Measurements from ENCODE around the gene FGF14.
"Not testable (repeated sequence)": the region's sequence is repeated elsewhere in the genome, so short reads cannot be mapped to it uniquely, and the experiment has no call there.

DNA sequence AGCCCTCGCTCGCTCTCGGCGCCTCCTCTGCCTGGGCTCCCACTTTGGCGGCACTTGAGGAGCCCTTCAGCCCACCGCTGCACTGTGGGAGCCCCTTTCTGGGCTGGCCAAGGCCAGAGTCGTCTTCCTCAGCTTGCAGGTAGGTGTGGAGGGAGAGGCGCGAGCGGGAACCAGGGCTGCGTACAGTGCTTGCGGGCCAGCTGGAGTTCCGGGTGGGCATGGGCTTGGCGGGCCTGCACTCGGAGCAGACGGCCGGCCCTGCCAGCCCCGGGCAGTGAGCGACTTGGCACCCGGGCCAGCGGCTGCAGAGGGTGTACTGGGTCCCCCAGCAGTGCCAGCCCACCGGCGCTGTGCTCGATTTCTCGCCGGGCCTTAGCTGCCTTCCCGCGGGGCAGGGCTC, 333.5 kb downstream of the FGF14 start:
- TF ChIP-seq, protein P1, sequence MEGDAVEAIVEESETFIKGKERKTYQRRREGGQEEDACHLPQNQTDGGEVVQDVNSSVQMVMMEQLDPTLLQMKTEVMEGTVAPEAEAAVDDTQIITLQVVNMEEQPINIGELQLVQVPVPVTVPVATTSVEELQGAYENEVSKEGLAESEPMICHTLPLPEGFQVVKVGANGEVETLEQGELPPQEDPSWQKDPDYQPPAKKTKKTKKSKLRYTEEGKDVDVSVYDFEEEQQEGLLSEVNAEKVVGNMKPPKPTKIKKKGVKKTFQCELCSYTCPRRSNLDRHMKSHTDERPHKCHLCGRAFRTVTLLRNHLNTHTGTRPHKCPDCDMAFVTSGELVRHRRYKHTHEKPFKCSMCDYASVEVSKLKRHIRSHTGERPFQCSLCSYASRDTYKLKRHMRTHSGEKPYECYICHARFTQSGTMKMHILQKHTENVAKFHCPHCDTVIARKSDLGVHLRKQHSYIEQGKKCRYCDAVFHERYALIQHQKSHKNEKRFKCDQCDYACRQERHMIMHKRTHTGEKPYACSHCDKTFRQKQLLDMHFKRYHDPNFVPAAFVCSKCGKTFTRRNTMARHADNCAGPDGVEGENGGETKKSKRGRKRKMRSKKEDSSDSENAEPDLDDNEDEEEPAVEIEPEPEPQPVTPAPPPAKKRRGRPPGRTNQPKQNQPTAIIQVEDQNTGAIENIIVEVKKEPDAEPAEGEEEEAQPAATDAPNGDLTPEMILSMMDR (IDR thresholded peaks at IDR 0.05; ENCODE audit: insufficient read depth, low read length, poor library complexity, severe bottlenecking), result not testable (repeated sequence)
- not testable (repeated sequence) for TF ChIP-seq EZH2phosphoT487 (conservative IDR thresholded peaks at IDR 0.05; ENCODE audit: low read length)
